Non-pigmented ciliary epithelial cell (primary cell): ENCODE results near the gene CERS3.

Experiments
- DNase-seq: peaks from one replicate; pipeline ENCODE4 v3.0.0-alpha.2; 2010; ENCODE audit warnings: low read depth

The CERS3 gene

DNA sequence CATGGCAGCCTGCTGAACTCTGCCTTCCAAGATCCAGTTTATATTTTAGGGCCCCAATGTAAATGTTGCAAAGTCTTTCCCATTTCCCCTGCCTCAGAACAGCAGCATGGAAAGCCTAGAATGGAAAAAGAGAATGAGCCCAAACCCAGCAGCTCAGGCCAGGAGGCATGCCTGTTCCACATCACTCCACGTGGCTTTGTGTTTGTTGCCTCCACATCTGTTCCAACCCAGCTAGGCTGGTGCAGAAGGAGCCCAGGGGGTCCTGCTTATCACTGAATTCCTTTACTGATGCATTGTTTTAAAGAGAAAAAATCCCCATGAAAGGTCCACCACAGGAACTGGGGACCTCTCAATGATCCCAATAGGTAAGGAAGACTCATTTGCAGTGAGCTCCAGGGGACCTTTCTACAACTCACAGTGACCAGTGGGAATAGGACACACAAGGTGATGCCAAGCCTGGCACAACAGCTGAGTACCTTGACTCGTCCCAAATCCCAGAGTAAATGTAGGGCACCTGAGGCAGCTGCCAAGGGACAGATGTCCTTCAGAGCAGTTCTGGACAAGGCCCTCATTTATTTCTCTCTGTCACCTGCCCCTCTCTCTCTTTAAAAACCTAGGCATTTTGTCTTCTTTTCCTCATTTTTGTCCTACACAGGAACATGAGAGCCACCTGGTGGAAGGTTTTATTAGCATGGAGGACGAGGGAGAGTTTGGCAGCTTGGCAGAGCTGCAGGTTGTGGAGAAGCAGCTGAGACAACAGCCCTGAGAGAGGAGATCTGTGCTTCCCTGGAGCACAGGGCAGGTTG lies 145.2 kb downstream of the CERS3 start:
- DNase-seq: no peak

DNA sequence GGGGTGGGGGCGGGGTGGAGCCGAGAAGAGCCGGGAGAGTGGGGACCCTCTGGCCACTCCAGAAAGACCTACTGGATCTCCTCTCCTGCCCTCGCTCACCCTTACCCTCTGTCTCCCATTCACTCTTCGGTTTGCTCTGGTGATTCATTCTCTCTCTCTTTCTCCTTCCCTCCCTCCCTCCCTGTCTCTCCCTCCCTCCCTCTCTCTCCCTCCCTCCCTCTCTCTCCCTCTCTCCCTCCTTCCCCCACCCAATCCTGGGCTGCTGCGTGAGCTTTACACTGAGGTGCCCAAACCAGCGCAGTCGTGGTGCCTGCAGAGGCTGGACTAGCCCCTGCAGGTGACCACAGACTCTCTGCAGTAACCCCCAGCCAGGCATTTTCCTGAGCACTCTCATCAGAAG lies 154.8 kb downstream of the CERS3 start:
- DNase-seq: no peak

DNA sequence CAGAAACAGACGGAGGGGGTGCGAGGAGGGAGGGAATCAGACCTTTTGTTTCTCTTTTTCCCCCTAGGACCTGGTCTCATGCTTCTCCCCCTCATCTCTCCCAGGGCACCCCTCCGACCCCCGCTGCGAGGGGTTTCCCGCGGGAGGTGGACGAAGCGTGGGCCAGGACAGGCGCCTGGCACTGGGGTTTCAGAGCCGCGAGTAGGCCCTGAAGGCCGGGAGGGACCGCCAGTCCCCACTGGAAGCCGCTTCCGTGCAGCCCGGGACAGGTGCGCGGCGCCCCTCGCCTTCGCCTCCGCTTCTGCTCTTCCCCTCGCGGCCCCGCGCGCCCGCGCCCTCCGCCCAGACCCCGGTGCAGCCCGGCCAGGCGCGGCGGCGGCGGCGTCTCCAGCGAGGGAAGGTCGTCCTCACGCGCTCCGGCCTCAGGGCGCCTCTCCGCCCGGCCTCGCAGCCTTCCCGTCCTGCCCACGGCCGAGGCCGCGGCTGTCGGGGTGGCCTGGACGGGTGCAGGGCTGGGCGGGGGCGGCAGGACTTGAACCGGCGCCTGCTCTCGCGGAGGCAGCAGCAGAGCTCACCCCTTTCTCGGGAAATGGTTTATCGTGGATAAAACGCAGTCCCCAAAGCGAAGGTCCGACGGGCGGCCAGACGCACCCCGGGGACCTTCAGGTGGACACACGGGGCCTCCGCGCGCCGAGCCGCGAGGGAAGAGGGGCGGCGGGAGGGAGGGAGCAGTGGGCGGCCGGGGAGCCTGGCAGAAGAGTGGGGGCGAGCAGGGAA lies 155.4 kb downstream of the CERS3 start:
- no peak for DNase-seq

DNA sequence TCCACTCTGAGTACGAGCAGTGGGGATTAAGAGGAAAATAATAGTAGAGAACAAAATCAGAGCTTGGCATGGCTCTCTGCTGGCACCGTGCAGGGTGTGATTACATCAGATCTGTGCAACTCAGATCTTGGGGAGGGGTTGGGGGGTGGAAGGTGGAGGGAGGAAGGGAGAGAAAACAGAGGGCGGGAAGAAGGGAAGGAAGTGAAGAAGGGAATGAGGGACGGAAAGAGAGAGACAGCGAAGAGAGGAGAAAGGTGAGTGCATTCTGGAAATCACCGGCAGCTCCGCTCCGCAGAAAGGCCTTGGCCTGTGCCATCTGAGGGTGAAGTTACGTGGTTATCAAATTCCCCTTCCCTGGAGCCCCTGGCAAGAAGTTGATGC lies 156.0 kb downstream of the CERS3 start:
- DNase-seq: no peak

DNA sequence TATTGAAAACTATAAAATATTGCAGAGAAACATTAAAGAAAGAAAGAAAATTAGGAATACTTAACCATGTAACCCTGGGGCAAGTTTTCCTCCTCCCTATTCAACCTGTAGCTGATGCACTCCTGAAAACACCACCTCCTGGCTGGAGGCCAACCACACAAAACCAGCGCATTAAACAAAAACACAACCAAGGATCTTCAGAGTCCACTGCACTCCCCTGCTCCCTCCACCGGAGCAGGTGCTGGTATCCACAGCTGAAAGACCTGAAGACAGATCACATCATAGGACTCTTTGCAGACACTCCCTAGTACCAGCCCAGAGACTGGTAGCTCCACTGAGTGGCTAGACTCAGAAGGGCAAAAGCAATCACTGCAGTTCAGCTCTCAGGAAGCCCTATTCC lies 173.4 kb downstream of the CERS3 start:
- no peak for DNase-seq

DNA sequence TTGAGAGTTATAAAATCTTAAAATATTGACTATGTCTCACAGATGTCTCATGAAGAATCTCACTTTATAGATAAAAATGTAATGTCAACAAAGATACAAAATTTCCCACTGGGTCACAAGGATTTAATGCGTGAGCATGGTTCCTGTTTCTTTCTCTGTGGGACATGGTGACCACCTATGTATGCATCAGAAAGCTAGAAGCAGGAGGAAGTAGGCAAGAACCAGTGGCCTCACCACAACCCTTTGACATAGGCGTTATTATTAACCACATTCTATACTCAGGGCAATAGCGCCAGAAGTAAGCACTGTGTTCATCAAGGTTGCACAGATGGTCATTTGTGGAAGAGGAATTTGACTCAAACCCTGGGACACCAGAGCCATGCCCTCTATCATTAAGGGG lies 175.3 kb downstream of the CERS3 start:
- DNase-seq: no peak

DNA sequence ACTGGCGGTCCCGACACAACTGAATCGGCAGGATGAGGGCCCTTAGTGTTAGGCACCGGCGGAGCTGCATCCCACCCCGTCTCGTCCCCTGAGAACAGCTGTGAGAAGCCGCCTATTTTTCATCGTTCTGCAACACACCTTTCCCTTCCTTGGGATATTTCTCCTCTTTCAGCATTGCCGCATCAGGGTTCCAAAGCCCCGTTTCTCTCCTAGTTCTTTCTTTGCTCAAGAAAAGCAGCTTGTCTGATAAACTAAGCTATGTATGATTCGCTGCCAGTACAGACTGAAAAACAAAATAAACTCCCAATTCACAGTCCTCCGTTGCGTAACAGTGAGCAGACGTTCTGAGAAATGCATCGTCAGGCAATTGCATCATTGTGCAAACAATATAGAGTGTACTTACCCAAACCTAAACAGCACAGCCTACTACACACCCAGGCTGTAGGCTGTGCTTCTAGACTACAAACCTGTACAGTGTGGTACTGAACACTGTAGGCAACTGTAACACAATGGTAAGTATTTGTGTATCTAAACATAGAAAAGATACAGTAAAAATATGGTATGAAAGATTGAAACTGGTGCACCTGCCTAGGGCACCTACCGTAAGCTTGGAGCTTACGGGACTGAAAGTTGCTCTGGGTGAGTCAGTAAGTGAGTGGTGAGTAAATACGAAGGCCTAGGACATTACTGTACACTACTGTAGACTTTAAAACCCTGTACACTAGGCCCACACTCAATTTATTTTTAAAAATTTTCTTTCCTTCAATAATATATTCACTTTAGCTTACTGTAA lies 178.1 kb downstream of the CERS3 start:
- DNase-seq: no peak
